ENCODE data around the gene HOXC12. TPM values are rescaled to one million over a fixed set of nuclear protein-coding genes. Genes with fewer than 3 reads are reported as not detected.

The HOXC12 gene
- total RNA-seq, 2 experiments from 2014 or later = not detected

DNA sequence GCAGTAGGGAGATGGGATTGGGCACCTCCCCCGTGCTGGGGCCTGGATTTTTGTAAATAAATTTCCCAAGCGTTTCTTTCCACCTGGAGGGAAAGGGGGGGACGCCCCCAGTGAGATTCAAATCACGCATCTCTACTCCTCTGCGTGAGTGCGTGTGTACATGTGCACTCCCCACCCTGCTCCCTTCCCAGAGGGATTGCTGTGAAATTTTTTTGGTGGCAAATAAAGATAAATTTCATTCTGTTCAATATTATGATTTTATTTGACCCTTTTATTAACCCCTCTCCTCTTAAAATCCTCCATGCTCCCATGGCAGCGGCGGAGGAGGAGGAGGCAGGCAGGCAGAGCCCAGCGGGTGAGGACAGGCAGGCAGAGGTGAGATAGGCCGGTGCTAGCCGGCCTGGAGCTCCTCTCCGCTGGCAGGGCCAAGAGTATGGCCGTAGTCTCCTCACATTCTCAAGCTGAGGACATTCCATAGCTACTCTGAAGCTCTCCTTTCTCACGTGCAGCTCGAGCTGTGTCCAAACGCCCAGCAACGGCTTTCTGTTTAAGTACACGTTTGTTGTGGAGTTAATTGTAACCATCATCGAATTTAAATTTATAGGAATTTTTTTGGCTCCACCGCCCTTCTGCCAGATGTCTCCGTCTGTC, 21.6 kb downstream of the HOXC12 start:
- H3K9me3 Mint-ChIP-seq = peaks cover 4% of the 10 kb centered on the region
- no peak overlapping the region for H3K4me3 Mint-ChIP-seq
- no peak for TF ChIP-seq CTCF (IDR thresholded peaks at IDR 0.05)
- intact Hi-C loops (cut with micrococcal nuclease) = no loop called here
- CTCF ChIA-PET = interaction anchor here (1.0 to 2.2 kb wide), 3 partner anchors 10 to 57 kb away, joined by 5 to 13 read pairs (median 5); partner anchors contain the start of genes HOXC10 and HOXC5
- no peak overlapping the region for H3K27ac Mint-ChIP-seq
- no peak for DNase-seq
- H3K27me3 Mint-ChIP-seq = peaks cover 84% of the 10 kb centered on the region
- ATAC-seq = no peak
- POLR2A ChIA-PET = interaction anchor here (1.0 to 1.7 kb wide), 2 partner anchors 14 to 38 kb away, joined by 3 to 4 read pairs; no protein-coding TSS in a partner anchor
- peaks cover 18% of the 10 kb centered on the region for H3K4me1 Mint-ChIP-seq (ENCODE audit: low read depth)
- peaks cover 4% of the 10 kb centered on the region for H3K36me3 Mint-ChIP-seq (ENCODE audit: low read depth)

DNA sequence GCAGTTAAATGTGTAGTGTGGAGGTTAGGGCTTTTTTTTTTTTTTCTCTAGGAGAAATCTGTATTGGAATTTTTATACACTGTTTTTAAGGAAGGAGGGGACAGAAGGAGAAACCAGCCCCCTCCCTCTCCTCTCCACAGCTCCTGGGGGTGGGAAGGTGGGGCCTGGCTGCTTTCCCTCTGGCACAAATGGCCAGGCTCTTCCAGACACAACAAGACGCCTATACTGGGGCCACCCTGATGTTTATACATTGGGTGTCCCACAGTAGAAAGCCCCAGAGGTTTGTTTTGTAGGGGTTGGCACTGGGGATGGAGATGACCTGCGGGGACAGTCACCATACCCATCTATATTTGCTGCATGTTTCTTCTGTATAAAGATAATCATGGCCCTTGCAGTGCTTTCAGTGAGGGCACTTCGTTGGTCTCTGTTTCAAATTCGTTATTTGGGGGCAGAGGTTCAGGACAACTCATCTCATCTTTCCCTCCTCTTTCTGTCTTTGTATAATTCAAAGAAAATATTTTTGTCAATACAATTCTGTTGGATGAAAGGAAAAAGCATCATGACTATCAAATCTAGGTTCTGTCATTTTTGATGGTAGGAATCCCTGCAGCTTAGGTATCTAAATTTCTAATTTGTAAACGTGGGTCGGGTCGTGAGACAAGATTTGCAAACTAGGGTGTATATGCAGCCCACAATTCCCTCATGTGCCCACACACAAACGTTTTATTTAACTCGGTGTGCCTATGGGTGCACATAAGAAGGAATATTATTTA, 22.3 kb downstream of the HOXC12 start:
- POLR2A ChIA-PET = interaction anchor here (1.0 to 1.7 kb wide), 2 partner anchors 15 to 38 kb away, joined by 3 to 4 read pairs; no protein-coding TSS in a partner anchor
- Mint-ChIP-seq H3K36me3 (ENCODE audit: low read depth) (peaks cover 4% of the 10 kb centered on the region), H3K27ac (no peak overlapping the region), H3K9me3 (peaks cover 4% of the 10 kb centered on the region), H3K4me1 (ENCODE audit: low read depth) (peaks cover 18% of the 10 kb centered on the region), H3K4me3 (no peak overlapping the region), H3K27me3 (peaks cover 83% of the 10 kb centered on the region)
- no peak for TF ChIP-seq CTCF (IDR thresholded peaks at IDR 0.05)
- CTCF ChIA-PET = interaction anchor here (1.0 to 2.3 kb wide), 6 partner anchors 9 to 56 kb away, joined by 3 to 13 read pairs (median 5); partner anchors contain the start of genes HOXC10 and HOXC5
- intact Hi-C loops (cut with micrococcal nuclease) = no loop called here
- DNase-seq (no peak), ATAC-seq (no peak)

DNA sequence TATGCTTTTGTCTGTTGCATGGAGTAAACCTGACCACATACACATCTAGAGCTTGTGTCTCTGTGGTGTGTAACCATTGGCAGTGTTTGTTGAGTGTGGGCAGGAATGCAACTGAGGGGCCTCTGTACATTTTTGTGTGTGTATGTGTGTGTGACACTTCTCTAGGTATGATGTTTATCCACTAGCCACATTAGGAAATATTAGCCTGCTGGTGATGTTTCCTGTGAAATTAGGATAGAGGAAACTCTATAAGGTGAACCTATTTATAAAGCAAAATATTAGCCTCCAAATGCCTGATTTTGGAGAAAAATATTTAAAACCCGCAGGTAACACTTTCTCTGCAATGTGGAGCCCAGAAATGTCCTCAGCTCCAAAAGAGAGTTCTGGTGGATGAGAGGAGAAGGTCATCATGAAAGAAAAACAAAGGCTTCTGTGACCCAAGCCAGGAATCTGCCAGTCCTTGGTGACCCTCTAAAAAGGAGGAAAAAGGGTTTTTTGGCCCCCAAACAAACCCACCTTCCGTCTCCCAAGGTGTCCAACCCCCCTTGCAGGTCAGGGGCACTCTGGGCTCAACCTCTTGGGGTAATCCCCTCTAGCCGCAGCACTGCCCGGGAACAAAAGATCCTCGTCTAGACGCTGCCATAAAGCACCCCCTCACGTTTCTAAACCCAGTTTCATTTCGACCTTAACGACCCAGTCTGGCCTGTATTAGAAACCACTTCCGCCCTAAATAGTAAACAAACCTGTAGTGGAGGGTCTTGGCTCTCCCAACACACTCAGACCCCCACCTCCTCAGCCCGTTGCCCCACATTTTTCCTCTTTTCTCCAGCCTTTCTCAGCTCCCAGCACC, 23.1 kb downstream of the HOXC12 start:
- peaks cover 82% of the 10 kb centered on the region for H3K27me3 Mint-ChIP-seq
- H3K27ac Mint-ChIP-seq = no peak overlapping the region
- no peak for TF ChIP-seq CTCF (IDR thresholded peaks at IDR 0.05)
- DNase-seq = no peak
- no peak overlapping the region for H3K4me3 Mint-ChIP-seq
- intact Hi-C loops (cut with micrococcal nuclease) = no loop called here
- H3K9me3 Mint-ChIP-seq = peaks cover 2% of the 10 kb centered on the region
- peaks cover 3% of the 10 kb centered on the region for H3K36me3 Mint-ChIP-seq (ENCODE audit: low read depth)
- no peak for ATAC-seq
- POLR2A ChIA-PET = interaction anchor here (1.7 kb wide), 1 partner anchor 16 kb away, joined by 4 read pairs; no protein-coding TSS in a partner anchor
- CTCF ChIA-PET = interaction anchor here (1.0 to 2.3 kb wide), 3 partner anchors 11 to 29 kb away, joined by 3 to 5 read pairs (median 3); no protein-coding TSS in a partner anchor
- peaks cover 18% of the 10 kb centered on the region for H3K4me1 Mint-ChIP-seq (ENCODE audit: low read depth)

GRCh38 chr12:53978477-53979356, 24.0 kb downstream of the HOXC12 start:
- intact Hi-C loops (cut with micrococcal nuclease) = no loop called here
- POLR2A ChIA-PET = no interaction called here
- no peak for ATAC-seq
- CTCF ChIA-PET = interaction anchor here (2.3 kb wide), 1 partner anchor 13 kb away, joined by 5 read pairs; no protein-coding TSS in a partner anchor
- H3K27ac Mint-ChIP-seq = no peak overlapping the region
- no peak for TF ChIP-seq CTCF (IDR thresholded peaks at IDR 0.05)
- peaks cover 84% of the 10 kb centered on the region for H3K27me3 Mint-ChIP-seq
- H3K36me3 Mint-ChIP-seq (ENCODE audit: low read depth) = no peaks in the 10 kb centered on the region
- H3K4me1 Mint-ChIP-seq (ENCODE audit: low read depth) = peaks cover 14% of the 10 kb centered on the region
- H3K9me3 Mint-ChIP-seq = no peaks in the 10 kb centered on the region
- no peak for DNase-seq
- no peak overlapping the region for H3K4me3 Mint-ChIP-seq
